Right atrium auricular region (tissue), 2 donors: ENCODE measurements around the gene DRAXIN. TPM values are rescaled to one million over a fixed set of nuclear protein-coding genes. Genes with fewer than 3 reads are reported as not detected.

Experiments used
- DNase-seq: peaks from one replicate; pipeline ENCODE4 v3.0.0-alpha.2; 2019; ENCODE audit warnings: low spot score
- H3K27ac ChIP-seq, 2 donors: fragments of 200-600 bp; sonication (generic); 1 replicate in 1 of 2; 2 replicates in 1 of 2; pipeline ENCODE4 v1.5.1; 2016 to 2019
- H3K27me3 ChIP-seq, 2 donors: fragments of 200-600 bp; sonication (generic); one replicate each; pipeline versions ENCODE4 v1.5.1 to v1.6.0; 2017 to 2019
- H3K36me3 ChIP-seq: fragments of 200-600 bp; sonication (generic); one replicate; pipeline ENCODE4 v1.5.1; 2016
- H3K4me1 ChIP-seq, 2 donors: fragments of 200-600 bp; sonication (generic); one replicate each; pipeline versions ENCODE4 v1.5.1 to v1.6.0; 2017 to 2019
- H3K4me3 ChIP-seq, 2 donors: fragments of 200-600 bp; sonication (generic); 1 replicate in 1 of 2; 2 replicates in 1 of 2; pipeline ENCODE4 v1.5.1; 2017 to 2019; ENCODE audit warnings: mild to moderate bottlenecking in 1 of 2, moderate library complexity in 1 of 2
- H3K9me3 ChIP-seq, 2 donors: fragments of 200-600 bp; sonication (generic); one replicate each; pipeline ENCODE4 v1.5.1; 2019
- CTCF ChIP-seq, 2 donors: fragments of 200-600 bp; sonication (generic); IDR thresholded peaks; one replicate each; pipeline ENCODE4 v1.5.1; 2019; ENCODE audit warnings: antibody characterized with exemption in 2 of 2
- total RNA-seq, 2 donors: library from RNA; depleted of rRNA; stranded (reverse); fragments of >200 nt; gene quantifications; one replicate each; pipeline ENCODE4 v1.1.0, GENCODE V29; 2016

The DRAXIN gene
- total RNA-seq, 2 donors from 2014 or later = not detected

GRCh38 chr1:11765661-11766428, 74.3 kb downstream of the DRAXIN start:
- Histone ChIP-seq H3K4me3 (no peak overlapping the region), H3K4me1 (peaks cover 0 to 5% of the 10 kb centered on the region in 2 donors), H3K36me3 (no peaks in the 10 kb centered on the region), H3K9me3 (no peaks in the 10 kb centered on the region), H3K27ac (no peak overlapping the region), H3K27me3 (no peaks in the 10 kb centered on the region)
- DNase-seq = no peak
- TF ChIP-seq CTCF (IDR thresholded peaks at IDR 0.05) = no peak

GRCh38 chr1:11766429-11766776, 74.9 kb downstream of the DRAXIN start:
- H3K4me3 ChIP-seq = no peak overlapping the region
- no peaks in the 10 kb centered on the region for H3K27me3 ChIP-seq
- H3K4me1 ChIP-seq = peaks cover 0 to 5% of the 10 kb centered on the region in 2 donors
- TF ChIP-seq CTCF (IDR thresholded peaks at IDR 0.05) = no peak
- no peak for DNase-seq
- H3K36me3 ChIP-seq = no peaks in the 10 kb centered on the region
- no peak overlapping the region for H3K27ac ChIP-seq
- no peaks in the 10 kb centered on the region for H3K9me3 ChIP-seq

GRCh38 chr1:11767922-11768704, 76.6 kb downstream of the DRAXIN start:
- H3K27me3 ChIP-seq = no peaks in the 10 kb centered on the region
- H3K36me3 ChIP-seq = no peaks in the 10 kb centered on the region
- no peak for TF ChIP-seq CTCF (IDR thresholded peaks at IDR 0.05)
- H3K4me1 ChIP-seq = no peaks in the 10 kb centered on the region
- no peaks in the 10 kb centered on the region for H3K9me3 ChIP-seq
- no peak for DNase-seq
- no peak overlapping the region for H3K27ac ChIP-seq
- no peak overlapping the region for H3K4me3 ChIP-seq

- DNase-seq = no peak
- Histone ChIP-seq H3K4me1 (no peaks in the 10 kb centered on the region), H3K27ac (no peak overlapping the region), H3K36me3 (no peaks in the 10 kb centered on the region), H3K27me3 (no peaks in the 10 kb centered on the region), H3K9me3 (no peaks in the 10 kb centered on the region), H3K4me3 (no peak overlapping the region)
- TF ChIP-seq CTCF (IDR thresholded peaks at IDR 0.05) = no peak
These were observed 77.3 kb downstream of the DRAXIN start for GRCh38 chr1:11768821-11769220.

DNA sequence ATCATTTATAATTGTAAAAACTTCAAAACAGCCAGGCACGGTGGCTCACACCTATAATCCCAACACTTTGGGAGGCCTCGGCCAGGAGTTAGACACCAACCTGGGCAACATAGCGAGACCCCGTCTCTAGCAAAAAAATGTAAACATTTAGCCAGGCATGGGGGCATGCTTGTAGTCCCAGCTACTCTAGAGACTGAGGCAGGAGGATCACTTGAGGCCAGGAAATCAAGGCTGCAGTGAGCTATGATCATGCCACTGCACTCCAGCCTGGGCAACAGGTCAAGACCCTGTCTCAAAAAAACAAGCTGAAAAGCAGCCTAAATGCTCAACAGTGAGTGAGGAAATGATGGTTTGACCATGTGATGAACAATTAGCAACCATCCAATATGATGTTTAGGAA, 77.8 kb downstream of the DRAXIN start:
- Histone ChIP-seq H3K27me3 (no peaks in the 10 kb centered on the region), H3K9me3 (no peaks in the 10 kb centered on the region), H3K27ac (no peak overlapping the region), H3K4me1 (no peaks in the 10 kb centered on the region), H3K36me3 (no peaks in the 10 kb centered on the region), H3K4me3 (no peak overlapping the region)
- DNase-seq = no peak
- no peak for TF ChIP-seq CTCF (IDR thresholded peaks at IDR 0.05)
